GM12865 (cell line): ENCODE data around the gene BAG1.

ENCODE experiments used
- DNase-seq: peaks from one replicate; pipeline ENCODE4 v3.0.0; 2010; ENCODE audit warnings: low read depth
- H3K4me3 ChIP-seq: 2 replicates; pipeline ENCODE4 v1.5.1; 2011; ENCODE audit warnings: mild to moderate bottlenecking, low read depth, low read length, control low read depth
- CTCF ChIP-seq: IDR thresholded peaks from 2 replicates; pipeline ENCODE4 v1.5.1; 2011; ENCODE audit warnings: low read length, control low read depth, low read depth, inconsistent platforms; ENCODE audit not compliant: insufficient read depth; ENCODE audit errors: missing control alignments

The BAG1 gene

DNA sequence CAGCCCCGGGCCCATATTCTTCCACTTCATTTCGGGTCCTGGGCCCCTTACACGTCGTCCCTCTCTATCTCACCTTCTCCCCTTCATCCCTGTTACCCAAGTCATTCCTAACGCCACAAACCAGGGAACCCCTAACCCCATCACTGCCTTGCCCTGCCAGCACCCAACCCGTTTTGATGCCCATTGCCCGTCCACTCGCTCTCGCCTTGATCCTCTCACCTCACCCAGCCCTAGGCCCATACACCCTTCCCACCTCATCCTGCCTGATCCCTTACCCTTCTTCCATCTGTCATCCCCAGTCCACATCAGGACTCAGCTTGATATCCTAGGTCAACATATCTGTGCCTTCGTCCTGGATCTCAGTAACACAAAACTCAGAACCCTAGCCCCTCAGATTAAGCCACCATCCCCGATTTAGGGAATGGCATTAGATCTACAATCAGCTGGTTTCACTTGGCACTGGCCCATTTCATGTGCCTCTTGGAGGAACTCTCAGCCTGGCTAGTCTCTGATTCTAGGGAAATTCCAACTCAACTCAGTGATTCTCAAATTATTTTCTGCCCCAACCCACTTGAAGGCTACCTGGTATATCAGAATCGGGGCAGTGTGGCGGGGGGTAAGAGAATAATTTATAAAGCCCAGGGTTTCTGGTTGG lies 830 bp upstream of the BAG1 start:
- peak overlapping the region; percentile 90 for H3K4me3 ChIP-seq
- no peak for TF ChIP-seq CTCF
- no peak for DNase-seq

GRCh38 chr9:33264003-33264472 lies 470 bp downstream of the BAG1 start:
- peak overlapping the region; percentile 93 for H3K4me3 ChIP-seq
- TF ChIP-seq CTCF, result no peak
- peak; percentile 72 for DNase-seq

DNA sequence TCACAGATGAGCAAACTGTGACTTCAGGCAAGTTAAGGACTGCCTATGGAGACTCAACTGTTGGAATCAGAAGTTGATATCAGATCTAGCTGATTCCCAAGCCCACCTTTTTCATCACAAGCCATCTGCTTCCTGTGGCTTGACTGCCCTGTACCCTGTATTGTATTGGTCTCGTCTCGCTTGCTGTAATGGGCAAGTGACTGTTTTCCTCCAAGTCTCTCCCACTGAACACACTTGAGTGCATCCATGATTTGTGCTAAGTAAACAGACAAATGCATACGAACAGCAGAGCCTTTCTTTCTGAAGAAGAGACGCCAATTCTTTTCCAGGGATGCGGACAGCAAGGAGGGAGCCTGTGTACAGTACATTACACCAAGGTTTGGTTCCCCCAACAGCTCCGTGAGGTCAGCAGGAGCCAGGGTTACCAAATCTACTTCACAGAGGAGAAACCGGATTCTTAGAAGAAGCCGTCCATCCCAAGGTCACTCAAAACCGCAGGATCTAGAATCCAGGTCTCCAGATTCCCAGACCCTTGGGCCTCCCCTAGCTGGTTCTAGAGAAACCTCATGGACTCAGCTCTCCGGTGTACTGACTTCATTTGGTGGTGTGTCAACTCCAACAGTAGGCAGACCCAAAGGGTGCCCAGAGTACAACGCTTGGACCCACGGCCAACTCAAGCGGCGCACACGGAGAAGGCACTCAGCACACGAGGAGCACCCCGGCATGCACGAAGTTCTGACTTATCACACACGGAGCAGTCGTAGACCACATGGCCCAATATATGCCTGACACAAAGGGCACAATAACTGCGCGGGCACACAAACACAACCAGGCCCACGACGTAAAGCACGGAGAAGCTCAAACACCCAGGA lies 1.1 kb downstream of the BAG1 start:
- peak; percentile 41 for DNase-seq

GRCh38 chr9:33260372-33260771 lies 4.1 kb downstream of the BAG1 start:
- no peak for DNase-seq
- H3K4me3 ChIP-seq, result no peak overlapping the region
- TF ChIP-seq CTCF, result no peak

More for the DNA sequence above, 1.1 kb downstream of the BAG1 start:
- TF ChIP-seq CTCF, result no peak
- peak overlapping the region; percentile 93 for H3K4me3 ChIP-seq

DNA sequence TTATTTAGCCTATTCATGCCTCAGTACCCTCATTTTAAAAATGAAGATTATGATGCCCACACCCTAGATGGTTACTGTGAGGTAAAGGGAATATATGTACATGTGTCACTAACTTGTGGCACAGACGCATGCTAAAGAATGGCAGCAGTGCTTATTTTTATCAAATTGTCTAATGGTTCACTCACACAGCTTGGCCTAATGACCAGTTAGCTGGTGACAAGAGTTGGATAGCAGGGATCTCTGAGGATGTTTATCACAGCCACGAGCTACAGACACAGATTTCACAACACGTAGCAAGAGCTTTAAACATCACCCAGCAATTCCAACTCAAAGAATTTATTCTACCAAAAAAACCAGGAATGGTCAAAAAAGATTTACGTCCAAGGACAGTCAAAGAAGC lies 7.2 kb downstream of the BAG1 start:
- TF ChIP-seq CTCF, result no peak
- no peak overlapping the region for H3K4me3 ChIP-seq
- DNase-seq, result no peak

GRCh38 chr9:33256236-33256635 lies 8.3 kb downstream of the BAG1 start:
- no peak overlapping the region for H3K4me3 ChIP-seq
- no peak for TF ChIP-seq CTCF
- DNase-seq, result no peak
